ENCODE data around the gene CDH6.

Gene CDH6

GRCh38 chr5:31217446-31217845, 24.0 kb downstream of the CDH6 start:
- in situ Hi-C loops (cut with MboI; ENCODE audit: low sequenced_read_pairs, unreplicated experiment), result no loop called here
- no peak for DNase-seq (ENCODE audit: low spot score)
- TF ChIP-seq CTCF (IDR thresholded peaks at IDR 0.05; ENCODE audit: borderline replicate concordance, control extremely low read depth, extremely low read depth, insufficient read depth, missing control alignments), result no peak

- TF ChIP-seq CTCF (IDR thresholded peaks at IDR 0.05; ENCODE audit: borderline replicate concordance, control extremely low read depth, extremely low read depth, insufficient read depth, missing control alignments), result no peak
- in situ Hi-C loops (cut with MboI; ENCODE audit: low sequenced_read_pairs, unreplicated experiment), result no loop called here
- no peak for DNase-seq (ENCODE audit: low spot score)
Observed at GRCh38 chr5:31218978-31219377, 25.5 kb downstream of the CDH6 start.

DNA sequence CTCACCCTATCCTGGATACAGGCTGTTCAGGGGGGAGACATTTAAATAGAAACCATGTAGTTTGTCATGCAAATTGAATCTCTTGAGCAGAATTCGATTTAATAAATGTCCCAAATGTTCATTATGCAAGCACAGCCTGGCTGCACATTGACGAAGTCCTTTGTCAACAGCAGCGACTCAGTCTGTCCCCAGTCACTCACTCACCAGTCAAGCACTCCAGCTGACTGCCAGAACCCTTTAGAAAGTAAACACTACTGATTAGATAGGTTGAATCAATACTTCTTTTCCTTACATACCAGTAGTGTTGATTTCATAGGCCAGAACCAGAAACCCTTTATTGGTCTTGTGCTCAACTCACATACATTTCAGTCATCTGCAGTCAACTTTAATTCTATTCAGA, 27.5 kb downstream of the CDH6 start:
- no peak for TF ChIP-seq CTCF (IDR thresholded peaks at IDR 0.05; ENCODE audit: borderline replicate concordance, control extremely low read depth, extremely low read depth, insufficient read depth, missing control alignments)
- in situ Hi-C loops (cut with MboI; ENCODE audit: low sequenced_read_pairs, unreplicated experiment), result no loop called here
- no peak for DNase-seq (ENCODE audit: low spot score)

- in situ Hi-C loops (cut with MboI; ENCODE audit: low sequenced_read_pairs, unreplicated experiment), result no loop called here
Observed at GRCh38 chr5:31225118-31225517, 31.6 kb downstream of the CDH6 start.

DNA sequence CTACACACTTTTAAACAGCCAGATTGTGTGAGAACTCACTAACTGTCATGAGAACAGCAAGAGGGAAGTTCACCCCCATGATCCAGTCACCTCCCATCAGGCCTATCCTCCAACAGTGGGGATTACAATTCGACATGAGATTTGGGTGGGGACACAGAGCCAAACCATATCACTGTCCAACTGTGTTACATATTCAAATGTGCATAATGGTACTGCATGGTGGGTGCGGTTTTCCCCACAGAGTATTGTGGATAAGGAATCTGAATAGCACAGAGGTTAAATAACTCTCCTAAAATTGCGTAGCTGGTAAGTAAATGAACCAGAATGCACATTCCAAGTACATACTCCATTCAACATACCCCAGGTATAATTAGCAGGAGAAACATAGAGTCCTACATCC, 32.1 kb downstream of the CDH6 start:
- in situ Hi-C loops (cut with MboI; ENCODE audit: low sequenced_read_pairs, unreplicated experiment), result no loop called here
- no peak for TF ChIP-seq CTCF (IDR thresholded peaks at IDR 0.05; ENCODE audit: borderline replicate concordance, control extremely low read depth, extremely low read depth, insufficient read depth, missing control alignments)
- no peak for DNase-seq (ENCODE audit: low spot score)

More at GRCh38 chr5:31225118-31225517, 31.6 kb downstream of the CDH6 start:
- DNase-seq (ENCODE audit: low spot score), result no peak
- no peak for TF ChIP-seq CTCF (IDR thresholded peaks at IDR 0.05; ENCODE audit: borderline replicate concordance, control extremely low read depth, extremely low read depth, insufficient read depth, missing control alignments)

DNA sequence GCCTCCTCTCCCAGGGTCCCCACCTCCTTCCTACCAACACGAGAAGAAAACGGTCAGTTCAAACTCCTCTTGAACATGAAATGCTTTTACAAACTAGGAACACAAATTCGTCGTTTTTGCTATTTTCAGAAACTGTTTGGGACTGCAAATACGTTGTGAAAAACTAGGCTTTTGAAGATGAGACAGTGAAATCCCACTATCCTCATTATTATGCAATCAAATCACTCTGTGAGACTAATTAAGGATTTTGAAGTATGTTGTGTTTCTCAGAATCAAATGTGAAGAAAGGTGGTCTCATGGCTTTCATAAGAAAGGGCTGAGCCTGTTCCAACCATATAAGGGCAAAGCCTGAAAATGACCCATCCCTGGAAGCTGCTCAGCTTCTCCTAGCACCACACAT, 33.2 kb downstream of the CDH6 start:
- DNase-seq (ENCODE audit: low spot score), result no peak
- no peak for TF ChIP-seq CTCF (IDR thresholded peaks at IDR 0.05; ENCODE audit: borderline replicate concordance, control extremely low read depth, extremely low read depth, insufficient read depth, missing control alignments)
- in situ Hi-C loops (cut with MboI; ENCODE audit: low sequenced_read_pairs, unreplicated experiment), result no loop called here

DNA sequence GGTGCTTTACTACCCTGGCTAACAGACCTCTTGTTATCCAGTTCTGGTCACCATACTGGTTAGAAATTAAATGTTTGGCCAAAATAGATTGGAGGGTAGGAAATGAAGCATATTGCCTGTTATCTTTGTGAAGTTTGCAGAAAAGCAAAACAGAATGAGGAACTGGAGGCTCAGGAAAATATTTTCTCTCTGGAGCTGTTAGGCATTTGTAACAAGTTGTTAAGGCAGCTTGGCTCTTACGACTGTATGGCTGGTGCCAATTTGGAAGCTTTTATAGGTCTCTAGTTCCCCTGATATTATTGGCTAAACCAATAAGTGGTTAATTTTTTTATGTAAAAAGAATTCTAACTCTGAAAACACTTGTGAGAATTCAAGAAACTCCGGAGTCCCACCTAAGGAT, 35.8 kb downstream of the CDH6 start:
- no peak for TF ChIP-seq CTCF (IDR thresholded peaks at IDR 0.05; ENCODE audit: borderline replicate concordance, control extremely low read depth, extremely low read depth, insufficient read depth, missing control alignments)
- in situ Hi-C loops (cut with MboI; ENCODE audit: low sequenced_read_pairs, unreplicated experiment), result no loop called here

More for the DNA sequence above, 35.8 kb downstream of the CDH6 start:
- DNase-seq (ENCODE audit: low spot score), result no peak
